ENCODE measurements around the gene VKORC1L1.
"Not testable (repeated sequence)": the region's sequence is repeated elsewhere in the genome, so short reads cannot be mapped to it uniquely, and the experiment has no call there.

Gene VKORC1L1

DNA sequence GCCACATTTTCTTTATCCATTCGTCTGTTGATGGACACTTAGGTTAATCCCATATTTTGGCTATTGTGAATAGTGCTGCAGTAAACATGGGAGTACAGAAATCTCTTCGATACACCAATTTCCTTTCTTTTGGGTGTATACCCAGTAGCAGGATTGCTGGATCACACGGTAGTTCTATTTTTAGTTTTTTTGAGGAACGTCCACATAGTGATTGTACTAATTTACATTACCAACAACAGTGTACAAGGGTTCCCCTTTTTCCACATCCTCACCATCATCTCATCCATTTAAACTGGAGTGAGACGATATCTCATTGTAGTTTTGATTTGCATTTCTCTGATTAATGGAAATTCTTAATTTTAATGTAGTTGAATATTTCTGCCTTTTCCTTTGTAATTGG lies 19.3 kb downstream of the VKORC1L1 start:
- TF ChIP-seq SPI1 (IDR thresholded peaks at IDR 0.05; ENCODE audit: borderline replicate concordance, low read depth) (peak; percentile 46; the same call in 1 of the 2 replicates), POLR2AphosphoS5 (IDR thresholded peaks at IDR 0.05; ENCODE audit: low read depth) (no peak)
- no peak overlapping the region for H3K4me3 ChIP-seq (replicated peaks; ENCODE audit: insufficient read depth, low read length)
- H3K27ac ChIP-seq (replicated peaks): no peak overlapping the region
- DNase-seq (ENCODE audit: low read depth in 1 of 2, low spot score in 1 of 2): no peak
- no peaks in the 10 kb centered on the region for H3K27me3 ChIP-seq (ENCODE audit: insufficient read depth, poor library complexity, severe bottlenecking)

DNA sequence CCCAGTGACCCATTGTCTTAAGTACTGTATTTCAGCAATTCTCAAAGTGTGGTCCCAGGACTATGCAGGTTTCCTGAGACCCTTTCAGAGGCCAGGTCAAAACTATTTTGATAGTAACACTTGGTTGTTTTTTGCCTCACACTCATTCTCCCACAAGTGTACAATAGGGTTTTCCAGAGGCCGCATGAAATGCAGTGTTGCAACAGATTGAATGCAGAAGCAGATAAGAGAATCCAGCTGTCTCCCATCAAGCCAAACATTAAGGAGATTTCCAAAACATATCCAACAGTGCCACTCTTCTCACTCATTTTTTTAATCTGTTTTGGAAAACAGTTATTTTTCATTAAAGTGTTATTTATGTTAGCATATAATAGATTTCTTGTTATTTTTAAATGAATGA lies 20.0 kb downstream of the VKORC1L1 start:
- no peak overlapping the region for H3K4me3 ChIP-seq (replicated peaks; ENCODE audit: insufficient read depth, low read length)

DNA sequence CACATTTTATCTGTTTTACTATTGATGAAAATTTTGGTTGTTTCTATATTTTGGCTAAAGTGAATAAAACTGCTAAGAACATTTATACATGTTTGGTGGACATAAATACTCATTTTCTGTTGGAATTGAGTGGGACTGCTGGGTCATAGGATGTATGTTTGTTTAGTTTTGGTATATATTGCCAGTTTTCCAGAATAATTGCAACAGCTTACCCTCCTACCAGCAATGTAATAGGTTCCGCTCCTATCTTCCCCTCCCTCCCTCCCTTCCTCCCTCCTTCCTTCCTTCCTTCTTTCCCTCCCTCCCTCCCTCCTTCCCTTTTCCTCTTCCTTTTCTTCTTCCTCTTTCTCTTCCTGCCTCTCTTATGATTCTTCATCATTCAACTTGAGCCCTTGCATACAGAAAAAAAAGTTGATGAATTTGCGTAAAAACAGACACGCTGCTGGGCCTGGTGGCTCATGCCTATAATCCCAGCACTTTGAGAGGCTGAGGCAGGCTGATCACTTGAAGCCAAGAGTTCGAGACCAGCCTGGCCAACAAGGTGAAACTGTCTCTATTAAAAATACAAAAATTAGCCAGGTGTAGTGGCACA lies 23.5 kb downstream of the VKORC1L1 start:
- TF ChIP-seq GABPA (IDR thresholded peaks at IDR 0.05; ENCODE audit: low read depth) (no peak), POLR2AphosphoS5 (IDR thresholded peaks at IDR 0.05; ENCODE audit: low read depth) (no peak), SPI1 (IDR thresholded peaks at IDR 0.05; ENCODE audit: borderline replicate concordance, low read depth) (no peak)
- TF ChIP-seq, protein P1, sequence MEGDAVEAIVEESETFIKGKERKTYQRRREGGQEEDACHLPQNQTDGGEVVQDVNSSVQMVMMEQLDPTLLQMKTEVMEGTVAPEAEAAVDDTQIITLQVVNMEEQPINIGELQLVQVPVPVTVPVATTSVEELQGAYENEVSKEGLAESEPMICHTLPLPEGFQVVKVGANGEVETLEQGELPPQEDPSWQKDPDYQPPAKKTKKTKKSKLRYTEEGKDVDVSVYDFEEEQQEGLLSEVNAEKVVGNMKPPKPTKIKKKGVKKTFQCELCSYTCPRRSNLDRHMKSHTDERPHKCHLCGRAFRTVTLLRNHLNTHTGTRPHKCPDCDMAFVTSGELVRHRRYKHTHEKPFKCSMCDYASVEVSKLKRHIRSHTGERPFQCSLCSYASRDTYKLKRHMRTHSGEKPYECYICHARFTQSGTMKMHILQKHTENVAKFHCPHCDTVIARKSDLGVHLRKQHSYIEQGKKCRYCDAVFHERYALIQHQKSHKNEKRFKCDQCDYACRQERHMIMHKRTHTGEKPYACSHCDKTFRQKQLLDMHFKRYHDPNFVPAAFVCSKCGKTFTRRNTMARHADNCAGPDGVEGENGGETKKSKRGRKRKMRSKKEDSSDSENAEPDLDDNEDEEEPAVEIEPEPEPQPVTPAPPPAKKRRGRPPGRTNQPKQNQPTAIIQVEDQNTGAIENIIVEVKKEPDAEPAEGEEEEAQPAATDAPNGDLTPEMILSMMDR (IDR thresholded peaks at IDR 0.05; ENCODE audit: insufficient read depth, low read length): no peak
- TF ChIP-seq, protein P2, sequence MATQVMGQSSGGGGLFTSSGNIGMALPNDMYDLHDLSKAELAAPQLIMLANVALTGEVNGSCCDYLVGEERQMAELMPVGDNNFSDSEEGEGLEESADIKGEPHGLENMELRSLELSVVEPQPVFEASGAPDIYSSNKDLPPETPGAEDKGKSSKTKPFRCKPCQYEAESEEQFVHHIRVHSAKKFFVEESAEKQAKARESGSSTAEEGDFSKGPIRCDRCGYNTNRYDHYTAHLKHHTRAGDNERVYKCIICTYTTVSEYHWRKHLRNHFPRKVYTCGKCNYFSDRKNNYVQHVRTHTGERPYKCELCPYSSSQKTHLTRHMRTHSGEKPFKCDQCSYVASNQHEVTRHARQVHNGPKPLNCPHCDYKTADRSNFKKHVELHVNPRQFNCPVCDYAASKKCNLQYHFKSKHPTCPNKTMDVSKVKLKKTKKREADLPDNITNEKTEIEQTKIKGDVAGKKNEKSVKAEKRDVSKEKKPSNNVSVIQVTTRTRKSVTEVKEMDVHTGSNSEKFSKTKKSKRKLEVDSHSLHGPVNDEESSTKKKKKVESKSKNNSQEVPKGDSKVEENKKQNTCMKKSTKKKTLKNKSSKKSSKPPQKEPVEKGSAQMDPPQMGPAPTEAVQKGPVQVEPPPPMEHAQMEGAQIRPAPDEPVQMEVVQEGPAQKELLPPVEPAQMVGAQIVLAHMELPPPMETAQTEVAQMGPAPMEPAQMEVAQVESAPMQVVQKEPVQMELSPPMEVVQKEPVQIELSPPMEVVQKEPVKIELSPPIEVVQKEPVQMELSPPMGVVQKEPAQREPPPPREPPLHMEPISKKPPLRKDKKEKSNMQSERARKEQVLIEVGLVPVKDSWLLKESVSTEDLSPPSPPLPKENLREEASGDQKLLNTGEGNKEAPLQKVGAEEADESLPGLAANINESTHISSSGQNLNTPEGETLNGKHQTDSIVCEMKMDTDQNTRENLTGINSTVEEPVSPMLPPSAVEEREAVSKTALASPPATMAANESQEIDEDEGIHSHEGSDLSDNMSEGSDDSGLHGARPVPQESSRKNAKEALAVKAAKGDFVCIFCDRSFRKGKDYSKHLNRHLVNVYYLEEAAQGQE (IDR thresholded peaks at IDR 0.05; ENCODE audit: insufficient replicate concordance, low read depth): no peak
- H3K27ac ChIP-seq (replicated peaks): no peak overlapping the region
- H3K27me3 ChIP-seq (ENCODE audit: insufficient read depth, poor library complexity, severe bottlenecking): no peaks in the 10 kb centered on the region
- no peak for DNase-seq (ENCODE audit: low read depth in 1 of 2, low spot score in 1 of 2)
- no peak overlapping the region for H3K4me3 ChIP-seq (replicated peaks; ENCODE audit: insufficient read depth, low read length)

More for the DNA sequence above, 20.0 kb downstream of the VKORC1L1 start:
- TF ChIP-seq, protein P1 (IDR thresholded peaks at IDR 0.05; ENCODE audit: insufficient read depth, low read length): no peak
- no peak for TF ChIP-seq POLR2AphosphoS5 (IDR thresholded peaks at IDR 0.05; ENCODE audit: low read depth)
- no peak for TF ChIP-seq SPI1 (IDR thresholded peaks at IDR 0.05; ENCODE audit: borderline replicate concordance, low read depth)
- no peak for TF ChIP-seq GABPA (IDR thresholded peaks at IDR 0.05; ENCODE audit: low read depth)
- TF ChIP-seq, protein P2 (IDR thresholded peaks at IDR 0.05; ENCODE audit: insufficient replicate concordance, low read depth): no peak
- Histone ChIP-seq H3K27me3 (ENCODE audit: insufficient read depth, poor library complexity, severe bottlenecking) (no peaks in the 10 kb centered on the region), H3K27ac (replicated peaks) (no peak overlapping the region)
- DNase-seq (ENCODE audit: low read depth in 1 of 2, low spot score in 1 of 2): no peak

DNA sequence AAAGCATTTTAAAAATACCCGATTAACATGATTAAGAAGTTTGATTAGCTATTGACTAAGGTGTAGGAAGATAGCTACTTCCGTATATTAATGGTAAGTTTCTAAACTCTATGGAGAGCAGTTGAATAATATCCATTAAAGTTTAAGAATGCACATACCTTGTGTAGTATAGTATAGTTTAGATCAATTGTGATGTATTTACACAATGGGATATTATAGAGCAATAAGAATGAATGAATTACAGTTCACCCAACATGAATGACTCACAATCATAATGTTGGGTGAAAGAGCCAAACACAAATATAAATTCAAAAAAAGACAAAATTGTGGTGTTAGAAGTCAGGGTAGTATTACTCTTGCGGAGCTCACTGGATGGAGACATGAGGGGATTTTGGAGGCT lies 24.4 kb downstream of the VKORC1L1 start:
- H3K27ac ChIP-seq (replicated peaks); DNase-seq (ENCODE audit: low read depth in 1 of 2, low spot score in 1 of 2); H3K4me3 ChIP-seq (replicated peaks; ENCODE audit: insufficient read depth, low read length); H3K27me3 ChIP-seq (ENCODE audit: insufficient read depth, poor library complexity, severe bottlenecking): not testable (repeated sequence)

DNA sequence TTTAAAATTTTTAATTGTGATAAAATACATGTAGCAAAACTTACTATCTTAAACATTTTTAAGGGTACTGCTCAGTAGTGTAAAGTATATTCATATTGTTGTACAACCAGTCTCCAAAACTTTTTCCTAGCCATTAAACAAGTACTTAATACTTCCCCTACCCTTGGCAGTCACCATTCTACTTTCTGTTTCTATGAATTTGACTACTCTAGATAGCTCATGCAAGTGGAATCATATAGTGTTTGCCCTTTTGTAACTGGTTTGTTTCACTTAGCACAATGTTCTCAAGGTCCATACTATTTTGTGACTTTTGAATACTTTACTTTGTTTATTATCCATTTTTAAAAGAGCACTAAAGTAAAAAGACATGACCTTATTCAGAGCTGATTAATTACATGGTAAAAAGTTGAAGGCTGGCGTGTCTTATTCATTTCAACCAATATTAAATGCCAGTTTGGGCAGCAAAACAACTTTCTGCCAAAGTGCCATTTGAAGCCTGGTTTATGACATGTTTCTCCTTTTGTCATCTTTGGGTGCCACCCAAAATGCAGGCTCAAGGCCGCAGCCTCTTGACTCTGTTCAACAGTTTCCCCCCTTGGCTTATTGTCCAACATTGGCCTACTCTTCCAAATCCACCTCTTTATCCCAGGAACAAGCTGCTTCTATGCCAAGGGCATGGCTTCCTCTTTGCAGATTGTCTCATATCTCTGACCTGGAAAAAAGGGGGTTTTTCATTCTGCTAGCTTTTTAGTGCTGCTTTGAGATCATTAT lies 26.0 kb downstream of the VKORC1L1 start:
- H3K27ac ChIP-seq (replicated peaks); DNase-seq (ENCODE audit: low read depth in 1 of 2, low spot score in 1 of 2); H3K27me3 ChIP-seq (ENCODE audit: insufficient read depth, poor library complexity, severe bottlenecking); H3K4me3 ChIP-seq (replicated peaks; ENCODE audit: insufficient read depth, low read length): not testable (repeated sequence)
